WTC11 (cell line): ENCODE data around the gene KERA. TPM values are rescaled to one million over a fixed set of nuclear protein-coding genes. Genes with fewer than 3 reads are reported as not detected.
"Not testable (repeated sequence)": the region's sequence is repeated elsewhere in the genome, so short reads cannot be mapped to it uniquely, and the experiment has no call there.

Experiments
- ATAC-seq: fragments of 200-7000 bp; cut with Tn5 transposase; 2 replicates; pipeline ENCODE4 v1.10.0; 2021; ENCODE audit warnings: mild to moderate bottlenecking, moderate library complexity
- CTCF ChIA-PET: fragments of 300-600 bp; sonication (Branson Sonifier 250); formaldehyde crosslinking; loops from one replicate; lab custom pipeline; 2021; ENCODE audit warnings: antibody characterized with exemption; lab: Charles Lee
- POLR2A ChIA-PET: fragments of 350-600 bp; sonication (Branson Sonifier 250); formaldehyde crosslinking; loops from one replicate; lab custom pipeline; 2021; ENCODE audit warnings: antibody characterized with exemption; lab: Charles Lee
- DNase-seq: peaks from one replicate; pipeline ENCODE4 v3.0.0; 2021; ENCODE audit warnings: low spot score
- H3K27ac Mint-ChIP-seq: 2 replicates; pipeline ENCODE4 v1.8.0; 2021; ENCODE audit warnings: mixed read lengths
- H3K27me3 Mint-ChIP-seq: 2 replicates; pipeline ENCODE4 v1.8.0; 2021; ENCODE audit warnings: low read depth, mild to moderate bottlenecking, moderate library complexity, mixed read lengths
- H3K36me3 Mint-ChIP-seq: 2 replicates; pipeline ENCODE4 v1.8.0; 2021; ENCODE audit warnings: mixed read lengths
- H3K4me1 Mint-ChIP-seq: 2 replicates; pipeline ENCODE4 v1.8.0; 2022; ENCODE audit warnings: mixed read lengths
- H3K4me3 Mint-ChIP-seq: 2 replicates; pipeline ENCODE4 v1.8.0; 2021; ENCODE audit warnings: mild to moderate bottlenecking, moderate library complexity, mixed read lengths
- H3K9me3 Mint-ChIP-seq: 2 replicates; pipeline ENCODE4 v1.8.0; 2021; ENCODE audit warnings: mixed read lengths
- CREB1 ChIP-seq: sonication (generic); formaldehyde crosslinking; IDR thresholded peaks from 2 replicates; pipeline ENCODE4 v1.8.0; 2023; ENCODE audit warnings: mild to moderate bottlenecking, missing genetic modification reagents
- EMX1 ChIP-seq: fragments of 250-450 bp; sonication (Bioruptor Pico); IDR thresholded peaks from 2 replicates; pipeline ENCODE4 v1.8.0; 2021; ENCODE audit warnings: mild to moderate bottlenecking
- JAZF1 ChIP-seq: fragments of 250-450 bp; sonication (Bioruptor Pico); IDR thresholded peaks from 2 replicates; pipeline ENCODE4 v1.9.0; 2021; ENCODE audit warnings: moderate library complexity, mild to moderate bottlenecking, inconsistent platforms
- MLX ChIP-seq: sonication (generic); formaldehyde crosslinking; IDR thresholded peaks from 2 replicates; pipeline ENCODE4 v1.8.1; 2023; ENCODE audit warnings: mild to moderate bottlenecking, missing genetic modification reagents, moderate library complexity
- MXD4 ChIP-seq: fragments of 250-450 bp; sonication (Bioruptor Pico); IDR thresholded peaks from 2 replicates; pipeline ENCODE4 v1.8.0; 2021; ENCODE audit warnings: mild to moderate bottlenecking, moderate library complexity, borderline replicate concordance
- MYBL2 ChIP-seq: sonication (generic); formaldehyde crosslinking; IDR thresholded peaks from 2 replicates; pipeline ENCODE4 v1.8.1; 2023; ENCODE audit warnings: mild to moderate bottlenecking, moderate library complexity, missing genetic modification reagents
- OVOL2 ChIP-seq: fragments of 250-450 bp; sonication (Bioruptor Pico); IDR thresholded peaks from 2 replicates; pipeline ENCODE4 v1.9.0; 2021; ENCODE audit warnings: mild to moderate bottlenecking, borderline replicate concordance
- RELA ChIP-seq: sonication (generic); formaldehyde crosslinking; IDR thresholded peaks from 2 replicates; pipeline ENCODE4 v1.8.1; 2022; ENCODE audit warnings: missing genetic modification reagents, mild to moderate bottlenecking, borderline replicate concordance
- SOX15 ChIP-seq: fragments of 250-450 bp; sonication (Bioruptor Pico); IDR thresholded peaks from 2 replicates; pipeline ENCODE4 v1.9.0; 2021; ENCODE audit warnings: mild to moderate bottlenecking
- SP1 ChIP-seq: sonication (generic); formaldehyde crosslinking; conservative IDR thresholded peaks from 2 replicates; pipeline ENCODE4 v1.8.1; 2022; ENCODE audit warnings: missing genetic modification reagents
- USF2 ChIP-seq: sonication (generic); formaldehyde crosslinking; IDR thresholded peaks from 2 replicates; pipeline ENCODE4 v1.8.1; 2023; ENCODE audit warnings: mild to moderate bottlenecking, missing genetic modification reagents, moderate library complexity
- ZNF219 ChIP-seq: sonication (generic); formaldehyde crosslinking; IDR thresholded peaks from 2 replicates; pipeline ENCODE4 v1.8.0; 2023; ENCODE audit warnings: missing genetic modification reagents, mild to moderate bottlenecking, borderline replicate concordance
- ZNF263 ChIP-seq: sonication (generic); formaldehyde crosslinking; IDR thresholded peaks from 2 replicates; pipeline ENCODE4 v1.8.1; 2022; ENCODE audit warnings: low read depth, mild to moderate bottlenecking, moderate library complexity, missing genetic modification reagents
- ZNF317 ChIP-seq: sonication (generic); formaldehyde crosslinking; IDR thresholded peaks from 2 replicates; pipeline ENCODE4 v1.8.1; 2023; ENCODE audit warnings: low read depth, mild to moderate bottlenecking, moderate library complexity, missing genetic modification reagents, borderline replicate concordance
- ZNF671 ChIP-seq: fragments of 250-450 bp; sonication (Bioruptor Pico); IDR thresholded peaks from 2 replicates; pipeline ENCODE4 v1.8.0; 2021; ENCODE audit warnings: mild to moderate bottlenecking
- total RNA-seq: library from RNA; stranded (reverse); gene quantifications from 3 replicates; pipeline ENCODE4 v1.2.3, GENCODE V29; 2021
- TF ChIP-seq, protein P1 (sequence below): sonication (generic); formaldehyde crosslinking; IDR thresholded peaks from 2 replicates; pipeline ENCODE4 v1.8.1; 2023; ENCODE audit warnings: mild to moderate bottlenecking, missing genetic modification reagents
- TF ChIP-seq, protein P2 (sequence below): fragments of 250-450 bp; sonication (Bioruptor Pico); conservative IDR thresholded peaks from 2 replicates; pipeline ENCODE4 v1.9.0; 2021; ENCODE audit warnings: mild to moderate bottlenecking
- TF ChIP-seq, protein P3 (sequence below): sonication (generic); formaldehyde crosslinking; IDR thresholded peaks from 2 replicates; pipeline ENCODE4 v1.8.1; 2022; ENCODE audit warnings: mild to moderate bottlenecking, moderate library complexity, missing genetic modification reagents
- TF ChIP-seq, protein P4 (sequence below): sonication (generic); formaldehyde crosslinking; IDR thresholded peaks from 2 replicates; pipeline ENCODE4 v1.8.1; 2023; ENCODE audit warnings: mild to moderate bottlenecking, missing genetic modification reagents

KERA gene
- total RNA-seq, 1 experiment from 2014 or later = not detected

DNA sequence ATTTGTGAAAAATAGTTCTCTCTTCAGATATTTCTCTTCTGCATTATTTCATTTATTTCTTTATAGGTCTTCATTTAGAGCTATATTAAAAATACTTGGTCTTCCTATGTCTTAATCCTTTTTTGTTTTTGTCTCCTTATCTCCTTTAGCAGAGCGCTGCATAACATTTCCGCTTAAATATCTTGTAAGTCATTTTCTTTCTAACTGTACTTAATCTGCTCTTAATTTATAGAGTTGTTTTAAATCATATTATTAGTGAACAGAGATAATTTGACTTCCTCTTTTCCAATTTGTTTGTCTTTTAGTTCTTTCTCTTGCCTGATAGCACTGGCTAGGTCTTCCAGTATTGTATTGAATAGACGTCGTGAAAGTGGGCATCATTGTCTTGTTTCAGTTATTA is 35.5 kb upstream of the KERA start (continued):
- TF ChIP-seq SOX15 (CRISPR knock-in tag) (no peak), EMX1 (CRISPR knock-in tag) (no peak), MYBL2 (CRISPR knock-in tag) (no peak)

DNA sequence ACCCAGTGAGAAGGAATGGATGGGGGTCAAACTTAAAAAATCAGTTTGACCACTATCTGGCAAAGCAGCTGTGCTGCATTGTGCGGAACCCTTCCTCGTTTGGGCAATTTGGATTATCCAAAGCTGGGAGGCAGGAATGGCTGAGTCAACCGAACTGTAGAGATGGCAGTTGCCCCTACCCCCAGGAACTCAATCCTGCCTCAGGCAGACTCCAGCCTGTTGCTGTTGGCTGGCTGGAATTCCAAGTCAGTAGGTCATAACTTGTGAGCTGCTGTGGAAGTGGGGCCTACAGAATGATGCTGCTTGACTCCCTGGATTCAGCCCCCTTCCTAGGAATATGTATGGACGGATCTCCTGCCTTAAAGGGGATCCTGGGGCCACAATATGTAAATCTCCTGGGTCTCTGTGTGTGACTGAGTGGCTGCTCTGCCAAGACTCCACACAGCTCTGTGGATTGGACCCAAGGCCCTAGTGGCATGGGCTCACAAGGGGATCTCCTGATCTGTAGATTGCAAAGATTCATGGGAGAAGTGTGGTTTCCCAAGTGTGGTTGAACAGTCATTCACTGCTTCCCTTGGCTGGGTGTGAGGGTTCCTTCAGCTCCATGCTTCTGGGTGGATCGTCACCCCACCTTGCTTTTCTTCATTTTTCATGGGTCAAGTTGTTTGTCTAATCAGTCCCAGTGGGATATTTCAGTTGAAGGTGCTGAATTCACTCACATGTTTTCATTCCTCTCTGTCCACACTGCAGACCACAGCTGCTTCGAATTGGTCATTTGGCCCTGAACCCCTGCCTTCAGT is 34.3 kb upstream of the KERA start:
- CTCF ChIA-PET = no interaction called here
- Mint-ChIP-seq H3K9me3 (peaks cover 49% of the 10 kb centered on the region), H3K27me3 (peaks cover 4% of the 10 kb centered on the region)

DNA sequence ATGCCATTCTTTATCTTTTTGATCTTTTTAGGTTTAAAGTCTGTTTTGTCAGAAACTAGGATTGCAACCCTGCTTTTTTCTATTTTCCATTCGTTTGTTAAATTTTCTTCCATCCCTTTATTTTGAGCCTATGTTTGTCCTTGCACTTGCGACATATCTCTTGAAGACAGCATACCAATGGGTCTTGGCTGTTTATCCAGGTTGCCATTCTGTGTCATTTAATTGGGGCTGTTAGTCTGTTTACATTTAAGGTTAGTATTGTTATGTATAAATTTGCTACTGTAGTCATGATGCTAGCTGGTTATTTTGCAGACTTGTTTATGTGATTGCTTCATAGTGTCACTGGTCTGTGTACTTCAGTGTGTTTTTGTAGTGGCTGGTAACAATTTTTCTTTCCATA is 32.1 kb upstream of the KERA start:
- Mint-ChIP-seq H3K9me3 (peaks cover 56% of the 10 kb centered on the region), H3K36me3 (peaks cover 30% of the 10 kb centered on the region)
- H3K27ac Mint-ChIP-seq, CTCF ChIA-PET, DNase-seq, H3K4me3 Mint-ChIP-seq, POLR2A ChIA-PET, H3K27me3 Mint-ChIP-seq, H3K4me1 Mint-ChIP-seq, ATAC-seq: not testable (repeated sequence)

More for the DNA sequence above, 34.3 kb upstream of the KERA start:
- Mint-ChIP-seq H3K4me3 (no peak overlapping the region), H3K27ac (no peak overlapping the region), H3K4me1 (no peaks in the 10 kb centered on the region)
- ATAC-seq (no peak), DNase-seq (no peak)
- POLR2A ChIA-PET = no interaction called here
- TF ChIP-seq MLX (CRISPR knock-in tag) (no peak), ZNF317 (no peak), JAZF1 (CRISPR knock-in tag) (no peak), ZNF263 (no peak), RELA (CRISPR knock-in tag) (no peak), OVOL2 (CRISPR knock-in tag) (no peak), ZNF671 (CRISPR knock-in tag) (no peak), CREB1 (CRISPR knock-in tag) (no peak), MXD4 (CRISPR knock-in tag) (no peak), ZNF219 (no peak), USF2 (CRISPR knock-in tag) (no peak), SP1 (CRISPR knock-in tag) (no peak)
- TF ChIP-seq, protein P1, sequence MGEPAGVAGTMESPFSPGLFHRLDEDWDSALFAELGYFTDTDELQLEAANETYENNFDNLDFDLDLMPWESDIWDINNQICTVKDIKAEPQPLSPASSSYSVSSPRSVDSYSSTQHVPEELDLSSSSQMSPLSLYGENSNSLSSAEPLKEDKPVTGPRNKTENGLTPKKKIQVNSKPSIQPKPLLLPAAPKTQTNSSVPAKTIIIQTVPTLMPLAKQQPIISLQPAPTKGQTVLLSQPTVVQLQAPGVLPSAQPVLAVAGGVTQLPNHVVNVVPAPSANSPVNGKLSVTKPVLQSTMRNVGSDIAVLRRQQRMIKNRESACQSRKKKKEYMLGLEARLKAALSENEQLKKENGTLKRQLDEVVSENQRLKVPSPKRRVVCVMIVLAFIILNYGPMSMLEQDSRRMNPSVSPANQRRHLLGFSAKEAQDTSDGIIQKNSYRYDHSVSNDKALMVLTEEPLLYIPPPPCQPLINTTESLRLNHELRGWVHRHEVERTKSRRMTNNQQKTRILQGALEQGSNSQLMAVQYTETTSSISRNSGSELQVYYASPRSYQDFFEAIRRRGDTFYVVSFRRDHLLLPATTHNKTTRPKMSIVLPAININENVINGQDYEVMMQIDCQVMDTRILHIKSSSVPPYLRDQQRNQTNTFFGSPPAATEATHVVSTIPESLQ (CRISPR knock-in tag) = no peak
- TF ChIP-seq, protein P2, sequence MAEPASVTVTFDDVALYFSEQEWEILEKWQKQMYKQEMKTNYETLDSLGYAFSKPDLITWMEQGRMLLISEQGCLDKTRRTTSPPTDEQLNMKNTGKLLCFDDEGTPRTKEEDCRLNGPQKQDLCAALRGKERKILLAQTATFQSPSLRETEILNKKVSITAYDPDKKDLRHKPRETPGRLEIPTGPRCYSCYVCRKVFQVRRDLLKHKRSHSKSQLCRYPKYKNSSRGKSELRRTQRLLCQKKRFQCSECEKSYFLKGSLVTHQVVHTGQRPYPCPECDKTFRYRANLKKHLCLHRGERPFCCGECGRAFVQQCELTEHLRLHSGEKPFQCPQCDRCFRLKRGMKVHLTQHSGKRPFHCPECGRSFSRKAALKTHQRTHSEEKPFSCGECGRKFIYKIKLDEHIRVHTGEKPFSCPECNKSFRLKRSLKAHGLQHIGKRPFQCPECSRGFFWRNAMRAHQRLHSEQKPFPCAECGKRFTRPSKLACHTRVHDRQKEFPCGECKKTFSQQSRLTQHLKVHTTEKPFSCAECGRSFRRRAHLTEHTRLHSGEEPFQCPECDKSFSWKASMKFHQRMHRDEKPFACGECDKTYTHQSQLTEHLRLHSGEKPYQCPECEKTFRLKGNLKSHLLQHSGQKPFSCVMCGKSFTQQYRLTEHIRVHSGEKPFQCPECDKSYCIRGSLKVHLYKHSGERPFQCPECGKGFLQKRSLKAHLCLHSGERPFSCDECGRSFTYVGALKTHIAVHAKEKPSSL (CRISPR knock-in tag) = no peak
- TF ChIP-seq, protein P3, sequence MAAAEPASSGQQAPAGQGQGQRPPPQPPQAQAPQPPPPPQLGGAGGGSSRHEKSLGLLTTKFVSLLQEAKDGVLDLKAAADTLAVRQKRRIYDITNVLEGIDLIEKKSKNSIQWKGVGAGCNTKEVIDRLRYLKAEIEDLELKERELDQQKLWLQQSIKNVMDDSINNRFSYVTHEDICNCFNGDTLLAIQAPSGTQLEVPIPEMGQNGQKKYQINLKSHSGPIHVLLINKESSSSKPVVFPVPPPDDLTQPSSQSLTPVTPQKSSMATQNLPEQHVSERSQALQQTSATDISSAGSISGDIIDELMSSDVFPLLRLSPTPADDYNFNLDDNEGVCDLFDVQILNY (CRISPR knock-in tag) = no peak
- TF ChIP-seq, protein P4, sequence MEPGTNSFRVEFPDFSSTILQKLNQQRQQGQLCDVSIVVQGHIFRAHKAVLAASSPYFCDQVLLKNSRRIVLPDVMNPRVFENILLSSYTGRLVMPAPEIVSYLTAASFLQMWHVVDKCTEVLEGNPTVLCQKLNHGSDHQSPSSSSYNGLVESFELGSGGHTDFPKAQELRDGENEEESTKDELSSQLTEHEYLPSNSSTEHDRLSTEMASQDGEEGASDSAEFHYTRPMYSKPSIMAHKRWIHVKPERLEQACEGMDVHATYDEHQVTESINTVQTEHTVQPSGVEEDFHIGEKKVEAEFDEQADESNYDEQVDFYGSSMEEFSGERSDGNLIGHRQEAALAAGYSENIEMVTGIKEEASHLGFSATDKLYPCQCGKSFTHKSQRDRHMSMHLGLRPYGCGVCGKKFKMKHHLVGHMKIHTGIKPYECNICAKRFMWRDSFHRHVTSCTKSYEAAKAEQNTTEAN = no peak
- TF ChIP-seq, all 79 proteins: peak for 0
- H3K36me3 Mint-ChIP-seq = peaks cover 30% of the 10 kb centered on the region
